ENCODE data around the gene RBFOX2.

The RBFOX2 gene

DNA sequence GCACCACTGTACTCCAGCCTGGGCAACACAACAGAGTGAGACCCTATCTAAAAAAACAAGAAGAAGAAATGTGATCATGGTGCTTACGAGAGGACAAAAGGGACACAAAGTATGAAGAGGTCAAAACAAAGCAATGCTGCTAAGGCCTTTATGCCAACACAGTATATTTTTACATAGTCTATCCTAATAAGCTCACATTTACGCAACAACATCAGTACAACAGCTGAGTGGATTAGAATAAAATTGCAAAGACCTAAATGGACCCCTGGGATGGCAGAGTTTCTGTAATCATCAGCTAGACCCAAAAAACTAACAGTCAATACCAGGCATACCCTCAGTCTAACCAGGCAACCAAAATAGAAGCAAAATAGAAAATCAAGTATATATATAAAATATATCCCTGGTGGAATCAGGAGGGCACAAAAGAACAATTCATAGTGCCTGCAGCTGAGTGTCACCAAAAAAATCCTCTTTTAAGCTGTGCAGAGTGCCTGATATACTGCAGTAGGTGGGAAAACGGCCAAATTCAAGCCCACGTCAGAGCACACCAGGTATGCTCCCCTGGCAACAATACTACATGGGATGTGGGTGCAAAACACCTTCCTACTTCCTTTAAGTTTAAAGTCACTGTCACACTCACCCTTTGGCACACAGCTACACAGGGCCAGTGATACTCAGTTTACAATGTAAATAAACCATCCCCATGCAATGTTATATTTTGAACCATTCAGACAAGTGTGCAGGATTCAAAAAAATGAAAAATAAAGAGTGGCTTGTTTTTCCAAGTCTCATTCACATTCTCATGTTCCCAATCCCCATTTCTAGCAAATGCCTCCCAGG lies 57.8 kb downstream of the RBFOX2 start:
- no peak for DNase-seq

DNA sequence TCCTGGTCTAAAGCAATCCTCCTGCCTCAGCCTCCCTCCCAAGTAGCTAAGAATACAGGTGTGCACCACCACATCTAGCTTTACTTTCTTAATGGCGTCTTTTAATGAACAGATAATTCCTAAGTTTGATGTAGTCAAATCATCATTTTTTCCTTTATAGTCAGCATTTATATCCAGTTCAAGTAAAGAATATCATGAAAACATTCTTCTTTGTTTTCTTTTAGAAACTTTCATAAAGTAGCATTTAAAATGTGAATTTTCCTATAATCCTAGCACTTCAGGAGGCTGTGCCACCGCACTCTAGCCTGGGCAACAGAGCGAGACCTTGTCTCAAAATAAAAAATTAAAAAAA lies 61.6 kb downstream of the RBFOX2 start:
- DNase-seq: no peak

DNA sequence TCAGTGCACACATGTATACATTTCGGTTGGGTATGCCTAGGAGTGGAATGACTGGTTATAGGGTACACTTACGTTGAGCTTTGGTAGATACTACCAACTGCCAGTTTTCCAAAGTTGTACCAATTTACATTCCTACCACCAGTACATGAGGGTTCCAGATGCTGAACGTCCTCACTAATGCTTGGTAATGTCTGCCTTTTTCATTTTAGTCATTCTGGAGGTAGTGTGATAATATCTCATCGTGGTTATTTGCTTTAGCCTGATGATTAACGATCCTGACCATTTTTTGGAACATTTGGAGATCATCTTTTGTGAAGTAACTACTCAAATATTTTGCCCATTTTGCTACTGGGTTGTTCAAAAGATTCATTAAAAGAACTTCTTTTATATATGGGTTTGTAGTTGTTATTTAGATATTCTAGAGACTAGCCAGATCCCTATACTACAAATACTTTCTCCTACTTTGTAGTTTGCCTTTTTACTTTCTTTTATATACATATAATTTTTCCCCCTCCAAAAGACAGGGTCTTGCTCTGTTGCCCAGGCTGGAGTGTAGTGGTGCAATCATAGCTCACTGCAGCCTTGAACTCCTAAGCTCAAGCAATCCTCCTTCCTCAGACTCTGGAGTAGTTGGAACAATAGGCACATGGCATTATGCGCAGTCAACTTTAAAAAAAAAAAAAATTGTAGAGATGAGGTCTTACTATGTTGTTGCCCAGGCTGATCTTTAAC lies 62.1 kb downstream of the RBFOX2 start:
- DNase-seq: no peak

DNA sequence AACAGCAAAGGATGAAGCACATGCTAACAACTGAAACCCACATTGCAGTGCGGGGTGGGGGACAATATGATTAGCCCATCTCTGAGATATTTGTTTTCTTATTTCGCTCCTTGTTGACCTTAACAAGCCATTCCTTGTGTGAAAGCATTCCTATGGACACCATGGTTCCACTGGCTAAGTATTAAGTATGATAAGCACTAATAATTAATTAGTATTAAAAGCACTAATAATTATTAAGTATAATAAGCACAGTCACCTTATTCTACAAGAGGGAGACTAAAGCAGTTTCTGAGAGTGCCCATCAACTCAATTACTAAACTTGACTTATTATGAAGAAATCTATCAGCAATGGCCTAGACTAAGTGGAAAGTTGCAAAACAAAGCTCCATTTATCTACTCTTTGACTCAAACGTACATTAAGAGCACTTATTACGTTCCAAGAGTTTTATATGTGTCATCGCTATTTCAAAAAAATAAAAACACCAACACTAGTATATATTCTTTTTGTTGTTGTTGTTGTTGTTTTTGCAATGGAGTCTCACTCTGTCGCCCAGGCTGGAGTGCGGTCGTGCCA lies 65.3 kb downstream of the RBFOX2 start:
- DNase-seq: no peak

DNA sequence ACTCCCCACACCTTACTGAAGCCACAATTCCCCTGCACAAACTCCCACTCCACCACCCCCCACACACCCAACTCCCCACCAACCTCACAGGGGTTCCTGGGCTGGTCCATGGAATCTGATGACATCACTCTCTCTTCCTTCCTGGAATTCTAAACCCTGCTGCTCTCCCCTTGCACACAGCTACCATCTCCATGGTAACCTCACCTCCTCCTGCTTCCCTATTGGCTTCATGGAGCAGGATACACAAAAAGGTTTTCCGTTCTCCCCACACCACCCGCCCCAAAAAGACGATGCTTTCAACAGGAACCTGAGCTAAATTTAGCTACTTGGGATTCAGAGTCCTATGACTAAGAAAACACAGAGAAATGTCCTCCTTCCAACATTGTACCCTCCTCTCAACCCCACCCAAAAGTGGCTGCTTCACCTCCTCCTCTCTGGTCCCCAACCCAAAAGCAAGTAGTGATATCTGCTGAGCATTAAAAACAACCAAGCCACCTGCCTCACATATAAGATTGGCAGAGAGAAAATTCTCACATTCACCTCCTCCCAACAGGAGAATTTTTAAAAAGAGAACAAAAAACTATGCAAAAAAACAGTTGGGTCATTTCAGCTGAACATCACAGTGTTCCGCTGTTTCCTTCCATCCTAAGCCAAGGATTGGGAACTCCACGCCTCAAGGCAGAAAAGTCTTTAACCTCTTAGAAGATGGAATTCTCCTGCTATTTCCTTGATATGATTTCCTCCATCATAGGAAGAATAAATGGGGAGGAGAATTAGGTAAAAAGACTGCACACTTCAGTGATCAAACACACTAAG lies 66.9 kb downstream of the RBFOX2 start:
- no peak for DNase-seq

DNA sequence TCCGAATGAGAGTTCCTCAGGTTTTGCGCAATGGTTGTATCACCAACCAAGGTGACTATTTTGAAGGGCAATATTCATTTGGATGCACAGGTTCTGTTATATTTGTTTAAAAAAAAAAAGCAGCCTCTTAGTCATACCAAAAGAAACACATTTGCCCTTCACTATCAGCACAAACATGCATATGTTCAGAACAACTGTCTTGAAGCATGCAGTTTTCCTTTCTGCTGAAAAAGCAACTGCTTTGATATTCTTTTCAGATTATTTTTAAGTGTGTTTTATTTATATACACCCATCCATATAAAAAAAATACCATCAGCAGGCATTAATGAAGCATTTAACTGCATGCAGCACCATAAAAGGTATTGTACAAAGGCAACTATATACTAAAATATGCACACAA lies 67.8 kb downstream of the RBFOX2 start:
- no peak for DNase-seq

DNA sequence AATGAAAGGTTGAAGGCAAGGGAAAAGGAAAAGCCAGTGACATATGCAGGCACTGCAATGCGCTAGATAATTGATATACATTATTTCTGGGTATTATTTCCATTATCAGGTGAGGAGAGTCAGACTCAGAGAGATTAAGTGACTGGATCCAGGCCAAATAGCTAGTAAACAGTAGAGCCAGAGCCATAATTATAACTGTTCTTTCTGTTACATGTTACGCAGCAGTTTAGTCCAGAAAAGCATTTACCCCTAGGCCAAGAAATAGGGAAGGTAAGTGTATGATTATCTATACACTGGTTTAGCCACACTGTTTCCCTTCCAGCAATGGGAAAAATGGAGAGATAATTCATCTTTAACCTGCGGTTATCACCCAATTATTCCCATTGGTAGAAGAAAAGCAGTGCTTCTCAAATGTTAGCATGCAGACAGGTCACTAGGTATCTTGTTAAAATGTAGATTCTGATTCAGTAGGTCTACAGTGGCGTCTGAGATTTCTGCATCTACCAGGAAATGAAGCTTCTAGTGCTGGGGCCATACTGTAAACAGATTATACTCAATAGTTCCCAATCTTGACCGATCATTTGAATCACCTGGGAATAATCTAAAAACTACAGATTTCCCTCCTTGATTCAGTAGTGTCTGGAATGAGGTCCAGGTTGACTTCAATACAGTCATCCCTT lies 69.4 kb downstream of the RBFOX2 start:
- no peak for DNase-seq

DNA sequence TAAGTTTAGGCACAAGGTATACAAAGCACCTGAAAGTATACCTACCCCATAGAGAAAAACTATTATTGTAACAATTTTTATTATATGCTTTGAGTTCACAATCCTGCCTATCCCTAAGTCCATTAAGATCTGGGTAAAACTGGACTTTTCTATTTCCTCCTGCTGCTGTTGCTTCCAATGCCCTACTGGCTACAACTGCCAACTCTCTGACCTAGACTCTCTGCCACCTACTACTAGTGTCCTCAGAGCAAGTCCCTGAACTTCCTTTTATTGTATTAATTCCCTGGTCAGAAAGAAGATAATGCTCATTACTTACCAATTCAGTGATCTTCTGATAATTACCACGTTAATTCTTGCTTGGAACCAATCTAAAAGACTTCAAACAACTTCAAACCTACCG lies 70.3 kb downstream of the RBFOX2 start:
- DNase-seq: no peak

DNA sequence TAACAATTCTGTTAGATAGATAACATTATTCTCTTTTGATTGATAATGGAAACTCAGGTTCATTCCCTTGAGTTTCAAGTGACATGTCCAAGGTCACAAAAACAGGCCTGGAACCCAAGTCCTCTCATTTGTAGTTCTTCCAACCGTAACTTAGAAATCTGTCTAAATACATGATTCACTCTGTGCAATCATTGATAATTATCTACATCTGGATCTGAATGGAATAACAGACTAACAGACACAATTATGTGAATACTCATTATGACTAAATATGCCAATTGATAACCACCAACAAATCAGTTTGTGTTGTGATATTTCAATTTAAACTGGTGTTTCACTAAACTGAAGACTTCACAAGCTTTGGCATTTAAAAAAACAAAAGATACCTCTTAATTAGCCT lies 71.0 kb downstream of the RBFOX2 start:
- DNase-seq: no peak

DNA sequence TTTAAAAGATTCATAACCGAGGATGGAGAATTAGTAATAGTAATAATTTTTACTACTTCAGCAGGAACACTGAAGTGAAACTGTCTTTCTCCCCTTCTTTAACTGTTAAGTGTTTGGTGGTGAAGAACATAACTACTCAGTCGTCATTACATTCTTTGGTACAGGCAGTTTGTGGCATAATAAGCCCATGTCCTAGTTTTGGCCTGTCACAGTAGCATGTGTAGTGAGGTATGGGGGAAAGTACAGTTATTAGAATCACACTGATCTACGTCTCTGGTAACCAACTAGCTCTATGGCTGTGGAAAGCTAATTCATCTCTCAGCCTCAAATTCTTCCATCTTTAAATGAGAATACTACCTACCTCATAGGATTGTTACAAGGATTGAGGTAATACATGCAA lies 71.8 kb downstream of the RBFOX2 start:
- no peak for DNase-seq

DNA sequence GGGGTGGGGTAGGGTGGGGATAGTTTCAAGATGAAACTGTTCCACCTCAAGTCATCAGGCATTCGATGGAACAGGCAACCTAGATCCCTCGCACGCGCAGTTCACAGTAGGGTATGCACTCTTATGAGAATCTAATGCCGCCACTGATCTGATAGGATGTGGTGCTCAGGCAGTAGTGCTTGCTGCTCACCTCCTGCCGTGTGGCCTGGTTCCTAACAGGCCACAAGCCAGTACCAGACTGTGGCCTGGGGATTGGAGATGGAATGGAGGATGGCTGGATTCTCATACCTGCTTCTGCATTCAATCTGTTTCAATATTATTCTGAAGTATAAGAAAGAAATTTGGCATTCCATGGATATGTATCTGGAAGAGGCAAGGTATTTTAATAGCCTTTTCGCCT lies 73.1 kb downstream of the RBFOX2 start:
- DNase-seq: no peak

DNA sequence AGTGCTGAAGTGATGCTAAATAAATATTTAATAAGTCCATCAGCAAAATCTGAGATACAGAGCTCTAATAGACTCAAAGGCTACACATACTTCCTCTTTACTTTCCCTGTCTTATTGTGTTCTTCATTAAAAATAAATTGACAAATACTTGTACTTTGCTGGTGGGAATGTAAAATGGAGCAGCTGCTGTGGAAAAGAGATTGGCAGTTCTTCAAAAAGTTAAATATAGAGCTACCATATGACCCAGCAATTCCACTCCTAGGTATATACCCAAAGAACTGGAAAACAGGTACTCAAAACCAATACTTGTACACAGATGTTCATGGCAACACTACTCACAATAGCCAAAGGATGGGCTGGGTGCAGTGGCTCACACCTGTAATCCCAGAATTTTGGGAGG lies 76.0 kb downstream of the RBFOX2 start:
- DNase-seq: no peak

DNA sequence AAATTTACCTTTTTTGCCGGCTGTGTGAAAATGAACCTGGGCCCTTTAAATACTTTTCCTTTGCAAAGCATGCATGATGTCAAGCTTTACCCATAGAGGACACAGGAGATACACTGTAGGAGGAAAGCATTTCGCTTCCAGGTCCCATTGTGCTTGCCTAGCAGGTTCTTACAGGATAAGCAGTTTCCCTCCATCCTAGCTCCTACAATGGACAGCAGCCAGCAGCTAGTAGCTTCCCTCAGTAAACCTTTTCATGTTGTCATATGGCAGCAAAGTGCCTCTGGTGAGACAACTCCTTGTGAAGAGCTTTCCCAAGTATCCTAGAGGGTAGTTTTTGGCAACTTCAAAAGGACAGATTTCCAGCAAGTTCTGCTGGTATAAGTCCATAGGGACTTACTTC lies 78.4 kb downstream of the RBFOX2 start:
- no peak for DNase-seq

DNA sequence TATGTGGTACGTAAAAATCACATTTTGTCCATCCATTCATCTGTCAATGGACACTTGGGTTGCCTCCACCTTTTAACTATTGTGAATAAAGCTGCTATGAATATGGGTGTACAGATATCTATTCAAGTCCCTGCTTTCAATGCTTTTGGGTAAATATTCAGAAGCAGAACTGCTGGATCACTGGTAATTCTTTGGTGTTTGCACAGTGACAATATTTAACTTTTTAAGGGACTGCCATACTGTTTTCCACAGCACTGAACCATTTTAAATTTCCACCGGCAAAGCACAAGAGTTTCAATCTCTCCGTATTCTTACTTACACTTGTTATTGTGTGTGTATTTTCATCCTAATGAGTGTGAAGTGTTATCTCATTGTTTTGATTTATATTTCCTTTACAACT lies 79.4 kb downstream of the RBFOX2 start:
- no peak for DNase-seq

DNA sequence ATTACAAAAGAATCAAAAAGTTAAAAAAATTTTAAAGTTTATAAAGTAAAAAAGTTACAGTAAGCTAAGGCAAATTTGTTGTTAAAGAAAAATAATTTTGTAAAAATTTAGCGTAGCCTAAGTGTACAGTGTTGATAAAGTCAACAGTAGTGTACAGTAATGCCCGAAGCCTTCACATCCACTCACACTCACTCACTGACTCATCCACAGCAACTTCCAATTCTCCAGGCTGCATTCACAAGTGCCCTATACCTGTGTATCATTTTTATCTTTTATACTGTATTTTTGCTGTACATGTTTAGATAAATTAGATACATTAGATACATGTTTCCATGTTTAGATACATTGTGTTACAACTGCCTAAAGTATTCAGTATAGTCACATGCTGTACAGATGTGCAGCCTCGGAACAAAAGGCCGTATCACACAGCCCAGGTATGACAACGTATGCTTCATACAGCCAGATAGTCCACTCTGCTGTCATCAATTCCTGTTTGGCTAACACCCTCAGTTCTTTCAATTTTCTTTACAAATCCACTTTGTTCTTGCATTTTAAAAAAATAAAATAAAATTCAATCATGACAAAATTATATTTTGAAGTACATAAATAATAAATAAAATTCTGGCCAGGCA lies 80.7 kb downstream of the RBFOX2 start:
- DNase-seq: no peak

DNA sequence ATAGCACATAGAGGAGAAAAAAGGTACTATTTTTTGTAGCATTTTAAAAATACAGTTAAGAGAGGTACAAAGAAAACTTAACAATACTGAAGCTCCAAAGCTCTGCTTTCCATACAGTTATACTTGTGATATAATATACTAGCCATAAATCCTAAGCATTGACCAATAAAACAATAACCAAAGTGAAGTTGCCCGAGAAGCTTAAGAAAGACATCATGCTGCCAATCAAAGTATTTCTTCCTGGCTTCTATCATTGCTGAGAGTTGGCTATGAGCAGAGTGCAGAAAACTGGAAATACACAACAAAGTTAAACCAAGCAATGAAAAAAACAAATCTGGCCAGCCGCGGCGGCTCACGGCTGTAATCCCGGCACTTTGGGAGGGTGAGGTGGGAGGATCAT lies 84.2 kb downstream of the RBFOX2 start:
- DNase-seq: no peak

DNA sequence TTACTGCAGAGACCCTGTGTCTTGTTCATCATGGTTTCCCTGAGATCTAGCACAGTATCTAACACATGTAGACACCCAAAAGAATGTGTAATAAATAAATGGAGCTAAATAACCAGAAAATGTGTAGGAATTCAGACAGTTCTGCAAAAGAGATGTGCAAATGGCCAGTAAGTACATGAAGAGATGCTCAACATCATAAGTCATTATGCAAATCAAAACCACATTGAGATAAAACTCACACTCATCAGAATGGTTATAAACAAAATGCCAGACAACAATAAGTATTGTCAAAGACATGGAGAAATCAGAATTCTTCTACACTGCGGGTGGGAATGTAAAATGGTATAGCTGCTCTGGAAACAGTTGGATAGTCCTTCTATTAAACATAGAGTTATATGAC lies 88.5 kb downstream of the RBFOX2 start:
- DNase-seq: no peak

DNA sequence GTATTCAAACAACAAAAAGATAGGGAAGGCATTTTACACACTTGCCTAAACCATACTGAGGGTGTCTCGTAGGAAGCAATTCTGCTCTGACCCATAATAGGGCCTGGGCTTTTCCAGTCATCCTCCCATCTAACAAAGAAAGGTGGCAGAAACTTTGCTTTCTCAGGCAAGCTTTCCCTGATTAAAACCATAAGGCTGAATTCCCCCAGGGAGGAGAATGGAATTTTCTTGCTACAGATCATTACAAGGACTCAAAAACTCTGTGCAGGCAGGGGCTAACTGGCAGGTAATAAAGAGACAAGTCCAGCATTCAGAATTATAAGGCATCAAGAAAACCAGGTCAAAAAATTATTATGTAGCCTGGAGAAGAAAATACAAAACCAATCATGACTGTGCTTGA lies 90.4 kb downstream of the RBFOX2 start:
- DNase-seq: no peak

DNA sequence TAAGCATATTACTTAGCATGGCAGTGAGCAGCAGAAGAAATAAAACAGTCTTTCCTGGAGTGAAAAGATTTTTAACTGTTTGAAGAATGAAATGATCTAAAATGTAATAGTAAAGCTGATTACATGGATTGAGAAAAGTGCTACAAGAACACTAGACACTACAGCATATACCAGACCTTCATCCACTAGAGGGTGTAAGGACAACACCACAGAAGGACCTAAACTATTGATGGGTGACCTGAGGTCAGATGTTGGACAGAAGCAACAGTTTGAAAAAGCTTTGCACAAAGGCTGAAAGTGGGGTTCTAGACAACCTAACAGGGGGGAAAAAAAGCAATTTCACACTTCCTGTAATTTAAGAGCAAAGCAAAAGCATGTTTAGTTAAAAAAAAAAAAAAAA lies 97.7 kb downstream of the RBFOX2 start:
- peak in 1 of 5 donors; percentile 14 for DNase-seq

DNA sequence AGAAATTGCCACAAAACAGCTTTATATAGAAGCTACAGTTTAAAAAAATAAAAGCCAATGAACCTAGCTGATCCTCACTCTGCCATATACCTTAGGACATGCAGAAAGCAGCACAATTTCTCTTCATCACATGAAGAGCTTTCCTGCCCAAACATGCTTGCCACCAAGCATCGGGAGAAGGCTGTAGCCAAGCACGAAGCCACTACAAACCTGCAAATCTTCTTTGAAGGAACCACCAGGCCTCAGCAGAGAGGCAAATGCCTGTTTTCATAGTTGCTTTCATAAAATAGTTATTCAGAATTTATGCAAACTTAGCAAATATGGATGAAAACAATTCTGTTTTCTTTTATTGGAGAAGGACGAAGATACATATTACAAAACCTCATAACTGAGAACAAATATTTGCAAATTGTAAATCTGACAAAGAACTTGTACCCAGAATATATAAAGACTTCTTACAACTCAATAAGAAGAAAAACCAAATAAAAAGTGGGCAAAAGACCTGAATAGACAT lies 100.3 kb downstream of the RBFOX2 start:
- no peak for DNase-seq

DNA sequence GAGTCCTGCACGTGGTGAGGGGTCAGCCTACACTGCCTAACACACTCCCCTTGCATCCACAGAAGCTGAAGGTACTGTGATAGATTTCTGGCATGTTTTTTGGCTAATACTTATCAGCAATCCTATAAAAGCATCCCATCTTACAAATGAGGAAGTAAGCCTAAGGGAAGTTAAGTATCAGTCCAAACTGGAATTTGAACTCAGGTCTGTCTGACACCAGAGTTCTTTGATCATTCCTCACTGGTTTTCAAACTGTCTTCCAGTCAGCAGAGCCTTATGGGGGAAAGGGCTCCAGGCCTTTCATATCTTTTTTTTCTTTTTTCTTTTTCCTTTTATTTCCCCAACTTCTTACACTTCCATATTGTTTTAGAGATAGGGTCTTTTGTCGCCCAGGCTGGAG lies 105.6 kb downstream of the RBFOX2 start:
- DNase-seq: no peak

DNA sequence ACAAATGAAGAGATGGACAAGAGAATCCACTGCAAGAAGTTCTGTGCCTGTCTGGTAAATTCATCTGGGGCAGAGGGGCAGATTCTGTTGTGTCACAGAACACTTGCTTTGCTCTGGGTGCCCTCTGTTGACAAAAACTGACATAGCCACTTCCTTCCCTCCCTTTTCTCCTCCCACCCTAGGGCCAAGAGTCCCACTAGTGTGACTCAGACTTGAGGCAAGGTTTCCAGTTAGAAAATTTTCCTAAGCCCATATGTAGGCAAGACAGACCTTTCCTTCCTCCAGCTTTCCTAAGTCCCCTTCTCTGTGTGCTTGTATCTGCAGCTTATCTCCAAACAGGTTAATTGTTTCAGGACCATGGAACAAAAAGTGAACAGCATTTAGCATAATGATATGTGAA lies 106.8 kb downstream of the RBFOX2 start:
- DNase-seq: peak in 1 of 5 donors; percentile 35

Measured in T-helper 1 cell (primary cell).